HL-60/S4 (cell line): ENCODE results near the gene ALG14.
"Not testable (repeated sequence)": the region's sequence is repeated elsewhere in the genome, so short reads cannot be mapped to it uniquely, and the experiment has no call there.

Source experiments
- in situ Hi-C: fragments of 300-500 bp; cut with MboI; formaldehyde crosslinking; loops from 2 replicates; pipeline ENCODE4 v1.14.3; 2022; ENCODE audit warnings: low sequenced_read_pairs

Gene ALG14

GRCh38 chr1:95017775-95018174 is 55.0 kb downstream of the ALG14 start:
- in situ Hi-C loops: no loop called here

GRCh38 chr1:95015076-95015475 is 57.7 kb downstream of the ALG14 start:
- in situ Hi-C loops: no loop called here

GRCh38 chr1:95013950-95014574 is 58.7 kb downstream of the ALG14 start:
- in situ Hi-C loops: no loop called here

DNA sequence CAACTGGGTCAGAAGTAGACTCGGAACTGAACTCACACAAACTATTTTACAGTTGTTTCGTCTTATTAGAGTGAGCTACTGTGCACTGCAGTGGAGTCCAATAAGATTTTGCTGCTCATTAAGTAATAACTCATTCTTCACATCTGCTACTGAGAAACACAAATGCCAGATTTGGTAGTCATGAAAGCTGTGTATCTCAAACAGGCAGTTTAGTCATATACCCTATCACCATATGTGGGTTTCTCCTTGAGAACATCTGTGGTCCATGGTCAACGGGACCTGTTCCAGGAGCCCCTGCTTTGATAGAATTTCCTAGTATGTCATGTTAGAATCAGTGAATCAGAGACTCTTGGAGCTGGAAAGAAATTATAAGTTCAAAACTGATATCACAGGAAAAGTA is 60.4 kb downstream of the ALG14 start:
- in situ Hi-C loops: no loop called here

- in situ Hi-C loops: no loop called here
Observed at GRCh38 chr1:95010158-95010557, 62.6 kb downstream of the ALG14 start.

GRCh38 chr1:95007687-95008086 is 65.1 kb downstream of the ALG14 start:
- in situ Hi-C loops: no loop called here

DNA sequence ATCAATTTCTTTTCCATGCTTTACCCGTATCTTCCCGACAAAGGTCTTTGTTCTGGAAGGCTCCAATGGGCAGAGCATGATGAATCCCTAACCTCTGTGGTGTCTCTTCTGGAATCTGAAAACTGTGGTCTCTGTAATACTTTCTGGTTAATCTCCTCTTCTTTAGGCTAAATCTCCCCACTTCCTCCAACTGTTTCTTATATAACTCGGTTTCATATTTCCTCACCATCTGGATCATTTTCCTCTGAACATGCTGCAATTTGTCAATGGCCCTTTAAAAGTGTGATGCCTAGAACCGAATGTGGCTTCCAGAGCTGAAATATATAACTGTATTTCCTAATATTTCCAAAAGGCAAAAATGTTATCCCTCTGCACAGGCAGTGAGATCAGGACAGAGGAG is 66.1 kb downstream of the ALG14 start:
- in situ Hi-C loops: no loop called here

DNA sequence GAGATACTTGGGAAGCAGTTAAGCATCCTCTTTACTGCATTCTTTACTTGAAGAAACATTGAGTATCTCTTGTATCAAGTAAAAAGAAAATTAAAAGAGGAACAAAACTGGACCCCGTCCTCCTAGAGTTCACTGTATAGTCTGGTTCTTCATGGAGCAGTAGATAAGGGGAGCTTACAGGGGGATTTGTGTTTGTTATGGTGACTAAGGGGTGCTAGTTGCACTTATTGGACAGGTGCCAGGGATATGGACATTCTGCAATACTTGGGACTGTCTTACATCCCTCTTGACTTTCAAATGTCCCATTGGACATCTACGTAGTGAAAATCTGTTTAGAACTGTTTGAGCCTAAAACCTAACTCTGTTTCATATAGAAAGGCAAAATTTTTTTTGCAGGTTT is 67.2 kb downstream of the ALG14 start:
- in situ Hi-C loops: no loop called here

DNA sequence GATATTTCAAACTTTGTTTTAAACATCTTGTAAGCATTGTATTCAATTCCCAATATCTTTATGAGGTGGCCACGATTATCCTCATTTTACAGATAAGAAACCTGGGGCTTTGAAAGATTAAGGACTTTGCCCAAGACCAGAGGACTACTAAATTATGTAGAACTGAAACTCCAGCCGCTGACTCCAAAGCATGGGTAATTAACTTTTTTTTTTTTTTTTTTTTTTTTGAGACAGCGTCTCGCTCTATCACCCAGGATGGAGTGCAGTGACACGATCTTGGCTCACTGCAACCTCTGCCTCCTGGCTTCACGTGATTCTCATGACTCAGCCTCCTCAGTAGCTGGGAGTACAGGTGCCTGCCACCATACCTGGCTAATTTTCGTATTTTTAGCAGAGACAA is 68.7 kb downstream of the ALG14 start:
- in situ Hi-C loops: no loop called here

DNA sequence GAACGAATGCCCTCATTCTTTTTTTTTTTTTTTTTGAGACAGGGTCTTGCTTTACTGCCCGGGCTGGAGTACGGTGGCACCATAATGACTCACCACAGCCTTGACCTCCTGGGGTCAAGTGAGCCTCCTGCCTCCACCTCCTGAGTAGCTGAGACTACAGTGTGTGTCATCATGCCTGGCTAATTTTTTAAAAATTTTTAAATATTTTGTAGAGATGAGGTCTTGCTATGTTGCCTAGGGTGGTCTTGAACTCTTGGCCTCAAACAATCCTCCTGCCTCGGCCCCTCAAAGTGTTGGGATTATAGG is 69.4 kb downstream of the ALG14 start:
- in situ Hi-C loops: no loop called here

- in situ Hi-C loops: no loop called here
Observed at GRCh38 chr1:95002540-95003432, 70.0 kb downstream of the ALG14 start.

DNA sequence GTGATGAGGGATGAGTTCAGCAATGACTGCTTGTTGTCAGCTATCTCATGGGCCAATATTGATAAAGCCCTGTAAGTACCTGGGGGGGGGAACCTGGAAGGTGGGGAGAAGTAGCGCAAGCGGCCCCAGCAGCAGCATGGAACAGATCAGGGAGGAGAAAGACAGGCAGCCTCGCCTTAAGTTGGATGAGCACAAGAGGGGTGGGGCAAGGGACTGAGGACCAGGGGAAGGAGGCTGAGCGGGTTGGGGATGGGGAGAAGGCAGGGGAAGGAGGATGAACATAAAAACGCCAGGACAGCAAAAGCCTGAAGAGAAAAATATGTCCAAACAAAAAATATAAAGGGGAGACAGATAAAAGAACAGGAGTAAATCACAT is 70.6 kb downstream of the ALG14 start:
- in situ Hi-C loops: no loop called here

- in situ Hi-C loops: no loop called here
Observed at GRCh38 chr1:94999456-95000131, 73.2 kb downstream of the ALG14 start.

- in situ Hi-C loops: no loop called here
Observed at GRCh38 chr1:94998748-94999147, 74.0 kb downstream of the ALG14 start.

GRCh38 chr1:94998114-94998513 is 74.6 kb downstream of the ALG14 start:
- in situ Hi-C loops: no loop called here

DNA sequence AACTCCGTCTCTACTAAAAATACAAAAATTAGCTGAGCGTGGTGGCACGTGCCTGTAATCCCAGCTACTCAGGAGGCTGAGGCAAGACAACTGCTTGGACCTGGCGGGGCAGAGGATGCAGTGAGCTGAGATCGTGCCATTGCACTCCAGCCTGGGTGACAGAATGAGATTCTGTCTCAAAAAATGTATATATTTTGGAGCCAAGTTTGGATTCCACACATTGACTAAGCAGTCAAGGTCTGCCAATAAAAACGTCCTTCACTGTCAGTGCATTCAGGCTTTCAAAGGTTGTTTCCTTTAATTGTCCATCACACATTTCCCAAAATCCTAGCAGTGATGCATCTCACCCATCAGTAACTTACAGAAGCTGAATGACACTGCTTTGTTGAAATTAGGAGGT is 77.2 kb downstream of the ALG14 start:
- in situ Hi-C loops: not testable (repeated sequence)

GRCh38 chr1:94994805-94995204 is 77.9 kb downstream of the ALG14 start:
- in situ Hi-C loops: no loop called here

DNA sequence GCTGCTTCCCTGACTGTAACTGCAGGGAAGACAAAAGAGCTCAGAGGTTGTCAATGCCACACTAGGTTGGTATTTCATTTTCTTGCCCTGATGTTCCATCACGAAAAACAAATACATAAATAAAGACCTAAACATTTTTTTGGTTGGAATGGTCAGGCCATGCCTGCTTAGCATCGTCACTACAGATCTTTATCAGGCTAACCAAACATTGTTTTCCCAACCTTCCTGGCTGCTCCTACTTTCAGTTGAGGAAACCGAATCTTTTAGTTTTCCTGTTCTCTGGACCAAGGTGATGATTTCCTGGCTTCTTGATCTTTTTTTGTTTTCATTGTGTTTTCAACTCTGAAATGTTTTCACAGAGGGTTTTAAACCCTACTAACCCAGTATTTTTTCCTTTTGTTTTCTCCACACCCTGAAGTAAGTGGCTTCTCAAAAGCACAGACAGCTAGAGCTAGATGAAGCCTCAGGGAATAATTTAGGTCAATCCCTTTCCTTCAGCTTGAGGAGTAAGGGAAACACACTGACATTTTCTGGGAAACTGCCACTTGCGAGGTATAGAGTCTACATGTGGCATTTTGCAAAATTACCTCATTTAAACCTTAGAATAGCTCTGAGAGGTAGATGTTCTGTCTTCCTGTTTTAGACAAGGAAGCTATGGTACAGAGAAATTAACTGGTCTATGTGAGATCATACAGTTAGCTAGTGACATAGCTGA is 78.7 kb downstream of the ALG14 start:
- in situ Hi-C loops: no loop called here

- in situ Hi-C loops: no loop called here
Observed at GRCh38 chr1:94992863-94993563, 79.7 kb downstream of the ALG14 start.

- in situ Hi-C loops: no loop called here
Observed at GRCh38 chr1:94992161-94992560, 80.6 kb downstream of the ALG14 start.

GRCh38 chr1:94989911-94990473 is 82.8 kb downstream of the ALG14 start:
- in situ Hi-C loops: no loop called here
